Thyroid gland (tissue), 4 donors: ENCODE results near the gene MED16.

Experiments
- CTCF ChIP-seq, 6 experiments: fragments of 200-600 bp in 3 of 6; fragments of 450-650 bp in 3 of 6; sonication (generic) in 3 of 6; IDR thresholded peaks; one replicate each; pipeline ENCODE4 v1.5.1; 2016 to 2019; ENCODE audit warnings: antibody characterized with exemption in 6 of 6, mild to moderate bottlenecking in 2 of 6, inconsistent platforms in 1 of 6, moderate library complexity in 1 of 6
- POLR2A ChIP-seq, 2 donors: fragments of 450-650 bp; IDR thresholded peaks; one replicate each; pipeline ENCODE4 v1.6.1; 2017; ENCODE audit warnings: antibody characterized with exemption in 2 of 2, mild to moderate bottlenecking in 2 of 2, moderate library complexity in 1 of 2

DNA sequence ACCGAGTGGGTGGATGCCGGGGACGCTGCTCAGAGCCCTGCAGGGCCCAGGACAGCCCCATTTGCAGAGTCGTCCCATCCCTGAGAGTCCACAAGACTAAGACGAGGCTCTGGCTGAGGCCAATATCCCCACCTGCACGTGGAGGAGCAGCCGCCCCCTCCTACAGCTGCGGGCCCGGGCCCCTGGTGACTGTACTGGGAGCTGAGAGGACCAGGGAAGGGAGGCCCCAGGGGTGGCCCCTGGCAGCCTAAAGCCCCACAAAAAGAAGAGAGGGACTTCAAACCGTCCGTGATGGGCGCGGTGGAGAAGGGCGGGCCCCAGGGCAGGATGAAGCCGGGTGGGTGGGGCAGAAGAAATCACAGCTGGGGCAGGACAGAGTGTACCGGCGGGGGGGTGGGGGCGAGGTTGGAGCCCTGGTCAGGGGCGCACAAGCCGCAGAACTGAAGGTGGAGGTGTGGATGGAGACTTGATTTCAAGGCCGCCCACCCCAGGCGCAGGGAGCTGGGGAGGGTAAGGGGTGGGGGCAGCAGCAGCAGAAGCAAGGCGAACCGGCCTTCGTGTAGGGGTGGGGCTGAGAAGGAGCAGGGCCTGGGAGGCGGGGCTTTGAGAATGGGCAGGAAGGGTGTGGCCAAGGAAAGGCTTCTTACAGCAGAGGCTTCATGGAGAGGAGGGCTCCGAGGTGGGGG is 20.6 kb downstream of the MED16 start:
- TF ChIP-seq POLR2A (IDR thresholded peaks at IDR 0.05) (no peak), CTCF (IDR thresholded peaks at IDR 0.05) (no peak)
